HCT116 (cell line): ENCODE results near the gene NBAS. TPM values are rescaled to one million over a fixed set of nuclear protein-coding genes. Genes with fewer than 3 reads are reported as not detected.

Experiments
- ATAC-seq: fragments of 200-7000 bp; cut with Tn5 transposase; 2 replicates; pipeline ENCODE4 v1.9.1; 2020; ENCODE audit warnings: mild to moderate bottlenecking, moderate library complexity
- BruUV-seq: library from RNA; stranded (reverse); fragments of 400-500 nt; replicated peaks from 2 replicates; lab custom pipeline; 2021; lab: Mats Ljungman, UMichigan
- CTCF ChIA-PET: fragments of 300-600 bp; sonication (Branson Sonifier 250); formaldehyde crosslinking; loops from one replicate; lab custom pipeline; 2021; ENCODE audit warnings: antibody characterized with exemption; lab: Charles Lee
- POLR2A ChIA-PET: fragments of 300-600, 350-600 bp; sonication (Branson Sonifier 250); formaldehyde crosslinking; loops from one replicate; lab custom pipeline; 2021; ENCODE audit warnings: antibody characterized with exemption; lab: Charles Lee
- RAD21 ChIA-PET, 2 experiments: fragments of 300-600 bp; sonication (Branson Sonifier 250); formaldehyde crosslinking; loops; one replicate each; lab custom pipeline; 2023; ENCODE audit warnings: low total read pairs in 2 of 2; ENCODE audit not compliant: uncharacterized antibody in 2 of 2, unreplicated experiment in 2 of 2, low non-redundant PET in 1 of 2; lab: Charles Lee
- DNase-seq: peaks from one replicate; pipeline ENCODE4 v3.0.0-alpha.2; 2010; ENCODE audit warnings: low read depth, low spot score
- H2AFZ ChIP-seq: fragments of 200-600 bp; shearing (Covaris generic), sonication (generic); 2 replicates; pipeline ENCODE4 v1.6.1; 2017; ENCODE audit warnings: low read depth, mixed run types, mixed read lengths, antibody characterized with exemption, low read length; ENCODE audit not compliant: poor library complexity, severe bottlenecking
- H3K27ac ChIP-seq: 2 replicates; pipeline ENCODE4 v1.5.1; 2012; ENCODE audit warnings: low read depth, low read length
- H3K27me3 ChIP-seq: fragments of 200-600 bp; sonication (generic); 2 replicates; pipeline ENCODE4 v1.6.1; 2016; ENCODE audit warnings: mixed run types, low read length, mixed read lengths; ENCODE audit not compliant: insufficient read depth
- H3K36me3 ChIP-seq, 2 experiments: fragments of 200-500 bp in 1 of 2; fragments of 200-600 bp in 1 of 2; sonication (Bioruptor generic) in 1 of 2; sonication (generic) in 1 of 2; 2 replicates each; pipeline versions ENCODE4 v1.5.1 to v1.6.1; 2014 to 2016; ENCODE audit warnings: low read length in 2 of 2, inconsistent platforms in 1 of 2, mixed read lengths in 1 of 2, mixed run types in 1 of 2; ENCODE audit not compliant: insufficient read depth in 2 of 2, control insufficient read depth in 1 of 2
- H3K4me1 ChIP-seq, 2 experiments: fragments of 200-600 bp in 1 of 2; sonication (generic) in 1 of 2; 2 replicates each; pipeline versions ENCODE4 v1.5.1 to v1.6.1; 2012 to 2017; ENCODE audit warnings: low read length in 2 of 2, inconsistent platforms in 1 of 2, mild to moderate bottlenecking in 1 of 2, mixed read lengths in 1 of 2, mixed run types in 1 of 2, moderate library complexity in 1 of 2; ENCODE audit not compliant: insufficient read depth in 2 of 2, control insufficient read depth in 1 of 2
- H3K4me2 ChIP-seq: fragments of 200-600 bp; sonication (generic); 2 replicates; pipeline ENCODE4 v1.6.1; 2017; ENCODE audit warnings: mixed run types, low read length, mixed read lengths
- H3K4me3 ChIP-seq, 2 experiments: fragments of 200-600 bp in 1 of 2; sonication (generic) in 1 of 2; replicated peaks in 1 of 2; 2 replicates each; pipeline ENCODE4 v1.5.1; 2011 to 2016; ENCODE audit warnings: low read length in 2 of 2, control low read depth in 1 of 2, low read depth in 1 of 2, mild to moderate bottlenecking in 1 of 2, mixed read lengths in 1 of 2, mixed run types in 1 of 2
- H3K79me2 ChIP-seq: fragments of 200-600 bp; sonication (generic); 2 replicates; pipeline ENCODE4 v1.6.1; 2017; ENCODE audit warnings: mild to moderate bottlenecking, mixed run types, low read length, moderate library complexity, mixed read lengths; ENCODE audit not compliant: insufficient read depth
- H3K9ac ChIP-seq: fragments of 200-600 bp; sonication (generic); 2 replicates; pipeline ENCODE4 v1.6.1; 2016; ENCODE audit warnings: low read length, mixed read lengths
- H3K9me2 ChIP-seq: fragments of 200-600 bp; sonication (generic), shearing (Covaris generic); 2 replicates; pipeline ENCODE4 v1.6.1; 2017; ENCODE audit warnings: mixed run types, mild to moderate bottlenecking, moderate library complexity; ENCODE audit not compliant: insufficient read depth
- H3K9me3 ChIP-seq, 2 experiments: fragments of 200-500 bp in 1 of 2; fragments of 200-600 bp in 1 of 2; sonication (Bioruptor generic) in 1 of 2; sonication (generic) in 1 of 2; 2 replicates each; pipeline ENCODE4 v1.6.1; 2014 to 2017; ENCODE audit warnings: low read length in 2 of 2, mixed read lengths in 2 of 2, inconsistent platforms in 1 of 2, low read depth in 1 of 2, mild to moderate bottlenecking in 1 of 2, mixed run types in 1 of 2, moderate library complexity in 1 of 2; ENCODE audit not compliant: control insufficient read depth in 1 of 2, insufficient read depth in 1 of 2
- H4K20me1 ChIP-seq: fragments of 200-600 bp; sonication (generic), shearing (Covaris generic); 2 replicates; pipeline ENCODE4 v1.6.1; 2017; ENCODE audit warnings: mixed run types, mild to moderate bottlenecking, moderate library complexity; ENCODE audit not compliant: insufficient read depth
- CEBPB ChIP-seq: IDR thresholded peaks from 2 replicates; pipeline ENCODE4 v1.6.1; 2012; ENCODE audit warnings: low read depth
- EGR1 ChIP-seq: IDR thresholded peaks from 2 replicates; pipeline ENCODE4 v1.6.1; 2012; ENCODE audit warnings: low read depth
- ELF1 ChIP-seq: IDR thresholded peaks from 2 replicates; pipeline ENCODE4 v1.6.1; 2012; ENCODE audit warnings: low read depth, borderline replicate concordance
- EZH2 ChIP-seq: fragments of 200-600 bp; sonication (generic); IDR thresholded peaks from 2 replicates; pipeline ENCODE4 v1.6.1; 2017; ENCODE audit warnings: antibody characterized with exemption, mixed run types
- FOSL1 ChIP-seq: IDR thresholded peaks from 2 replicates; pipeline ENCODE4 v1.6.1; 2012; ENCODE audit warnings: low read depth
- JUND ChIP-seq: IDR thresholded peaks from 2 replicates; pipeline ENCODE4 v1.6.1; 2012
- POLR2A ChIP-seq: IDR thresholded peaks from 2 replicates; pipeline ENCODE4 v1.7.0; 2011; ENCODE audit warnings: borderline replicate concordance; ENCODE audit not compliant: insufficient read depth, insufficient read length; ENCODE audit errors: extremely low read depth
- POLR2AphosphoS5 ChIP-seq: IDR thresholded peaks from 2 replicates; pipeline ENCODE4 v1.6.1; 2011; ENCODE audit warnings: mild to moderate bottlenecking, low read depth, low read length, moderate library complexity
- SIN3A ChIP-seq: IDR thresholded peaks from 2 replicates; pipeline ENCODE4 v1.6.1; 2012; ENCODE audit warnings: low read depth
- SP1 ChIP-seq: IDR thresholded peaks from 2 replicates; pipeline ENCODE4 v1.6.1; 2012; ENCODE audit warnings: low read depth
- SRF ChIP-seq: IDR thresholded peaks from 2 replicates; pipeline ENCODE4 v1.6.1; 2012; ENCODE audit warnings: low read depth
- TCF7L2 ChIP-seq: IDR thresholded peaks from 2 replicates; pipeline ENCODE4 v1.7.0; 2011; ENCODE audit warnings: borderline replicate concordance, inconsistent platforms; ENCODE audit not compliant: insufficient read depth, insufficient read length; ENCODE audit errors: extremely low read depth
- YY1 ChIP-seq: IDR thresholded peaks from 2 replicates; pipeline ENCODE4 v1.6.1; 2011; ENCODE audit warnings: low read length, low read depth, moderate library complexity, mild to moderate bottlenecking; ENCODE audit not compliant: insufficient replicate concordance; ENCODE audit errors: extremely low read depth
- ZFX ChIP-seq: fragments of 450-650 bp; IDR thresholded peaks from 2 replicates; pipeline ENCODE4 v1.6.1; 2017
- ZNF274 ChIP-seq: fragments of 200-500 bp; sonication (Bioruptor generic); IDR thresholded peaks from 2 replicates; pipeline ENCODE4 v1.6.1; 2014; ENCODE audit warnings: mild to moderate bottlenecking, low read depth, low read length, inconsistent platforms
- intact Hi-C: fragments of 100-400 bp; cut with micrococcal nuclease; formaldehyde crosslinking; loops from 2 replicates; pipeline ENCODE4 v1.10.0; 2022
- total RNA-seq: library from RNA; stranded (reverse); gene quantifications from one replicate; pipeline ENCODE4 v1.2.1, GENCODE V29; 2021; ENCODE audit not compliant: unreplicated experiment
- TF ChIP-seq, protein P1 (sequence below): IDR thresholded peaks from 2 replicates; pipeline ENCODE4 v1.6.1; 2012; ENCODE audit warnings: low read depth
- TF ChIP-seq, protein P2 (sequence below): IDR thresholded peaks from 2 replicates; pipeline ENCODE4 v1.6.1; 2011; ENCODE audit warnings: mild to moderate bottlenecking, low read length, moderate library complexity; ENCODE audit not compliant: insufficient replicate concordance; ENCODE audit errors: extremely low read depth
- TF ChIP-seq, protein P3 (sequence below): IDR thresholded peaks from 2 replicates; pipeline ENCODE4 v1.6.1; 2012
- TF ChIP-seq, protein P4 (sequence below): IDR thresholded peaks from 2 replicates; pipeline ENCODE4 v1.6.1; 2012
- TF ChIP-seq, protein P5 (sequence below), 3 experiments: fragments of 200-600 bp in 1 of 3; sonication (generic) in 1 of 3; IDR thresholded peaks in 2 of 3; conservative IDR thresholded peaks in 1 of 3; 2 replicates each; pipeline ENCODE4 v1.5.1; 2012 to 2017; ENCODE audit warnings: low read depth in 2 of 3, low read length in 2 of 3, antibody characterized with exemption in 1 of 3, borderline replicate concordance in 1 of 3, control low read depth in 1 of 3, mild to moderate bottlenecking in 1 of 3, mixed read lengths in 1 of 3, mixed run types in 1 of 3, moderate library complexity in 1 of 3; ENCODE audit not compliant: insufficient read depth in 1 of 3

NBAS gene
- total RNA-seq, 1 experiment from 2014 or later: 32.8 TPM

DNA sequence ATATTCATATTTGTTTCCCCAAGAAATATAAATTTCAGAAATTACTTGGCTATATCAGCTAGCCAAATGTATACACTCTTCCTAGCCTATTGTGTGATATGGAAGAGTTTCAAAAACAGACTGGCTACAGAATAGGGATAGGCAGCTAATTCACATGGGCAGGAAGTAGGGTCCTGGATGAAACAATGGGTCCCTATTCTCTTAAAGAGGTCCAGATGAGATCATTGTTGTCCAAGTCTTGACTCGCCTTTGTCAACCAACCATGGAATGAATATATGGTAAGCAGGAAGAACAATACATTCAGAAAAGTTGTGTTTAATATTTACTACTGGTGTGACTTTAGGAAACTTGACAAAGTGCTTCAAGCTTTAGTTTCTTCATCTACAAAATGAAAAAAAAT, 319.9 kb downstream of the NBAS start:
- BruUV-seq: no TSS peak

More for the DNA sequence above, 319.9 kb downstream of the NBAS start:
- H3K27ac ChIP-seq: no peak overlapping the region
- H3K27me3 ChIP-seq: no peaks in the 10 kb centered on the region
- H3K4me2 ChIP-seq: no peak overlapping the region
- intact Hi-C loops: no loop called here
- H4K20me1 ChIP-seq: no peaks in the 10 kb centered on the region
- peaks cover 0 to 4% of the 10 kb centered on the region in 2 experiments; a peak in 2 of 4 replicates for H3K4me1 ChIP-seq
- H3K79me2 ChIP-seq: no peaks in the 10 kb centered on the region
- no peaks in the 10 kb centered on the region for H3K36me3 ChIP-seq
- H3K9me3 ChIP-seq: no peaks in the 10 kb centered on the region
- TF ChIP-seq SRF (no peak), CEBPB (no peak), YY1 (no peak), EZH2 (no peak), ELF1 (no peak), POLR2AphosphoS5 (no peak), JUND (no peak), SP1 (no peak), SIN3A (no peak), EGR1 (no peak), TCF7L2 (no peak), ZFX (no peak), ZNF274 (no peak), POLR2A (no peak), FOSL1 (no peak)
- TF ChIP-seq, protein P1, sequence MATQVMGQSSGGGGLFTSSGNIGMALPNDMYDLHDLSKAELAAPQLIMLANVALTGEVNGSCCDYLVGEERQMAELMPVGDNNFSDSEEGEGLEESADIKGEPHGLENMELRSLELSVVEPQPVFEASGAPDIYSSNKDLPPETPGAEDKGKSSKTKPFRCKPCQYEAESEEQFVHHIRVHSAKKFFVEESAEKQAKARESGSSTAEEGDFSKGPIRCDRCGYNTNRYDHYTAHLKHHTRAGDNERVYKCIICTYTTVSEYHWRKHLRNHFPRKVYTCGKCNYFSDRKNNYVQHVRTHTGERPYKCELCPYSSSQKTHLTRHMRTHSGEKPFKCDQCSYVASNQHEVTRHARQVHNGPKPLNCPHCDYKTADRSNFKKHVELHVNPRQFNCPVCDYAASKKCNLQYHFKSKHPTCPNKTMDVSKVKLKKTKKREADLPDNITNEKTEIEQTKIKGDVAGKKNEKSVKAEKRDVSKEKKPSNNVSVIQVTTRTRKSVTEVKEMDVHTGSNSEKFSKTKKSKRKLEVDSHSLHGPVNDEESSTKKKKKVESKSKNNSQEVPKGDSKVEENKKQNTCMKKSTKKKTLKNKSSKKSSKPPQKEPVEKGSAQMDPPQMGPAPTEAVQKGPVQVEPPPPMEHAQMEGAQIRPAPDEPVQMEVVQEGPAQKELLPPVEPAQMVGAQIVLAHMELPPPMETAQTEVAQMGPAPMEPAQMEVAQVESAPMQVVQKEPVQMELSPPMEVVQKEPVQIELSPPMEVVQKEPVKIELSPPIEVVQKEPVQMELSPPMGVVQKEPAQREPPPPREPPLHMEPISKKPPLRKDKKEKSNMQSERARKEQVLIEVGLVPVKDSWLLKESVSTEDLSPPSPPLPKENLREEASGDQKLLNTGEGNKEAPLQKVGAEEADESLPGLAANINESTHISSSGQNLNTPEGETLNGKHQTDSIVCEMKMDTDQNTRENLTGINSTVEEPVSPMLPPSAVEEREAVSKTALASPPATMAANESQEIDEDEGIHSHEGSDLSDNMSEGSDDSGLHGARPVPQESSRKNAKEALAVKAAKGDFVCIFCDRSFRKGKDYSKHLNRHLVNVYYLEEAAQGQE: no peak
- TF ChIP-seq, protein P2, sequence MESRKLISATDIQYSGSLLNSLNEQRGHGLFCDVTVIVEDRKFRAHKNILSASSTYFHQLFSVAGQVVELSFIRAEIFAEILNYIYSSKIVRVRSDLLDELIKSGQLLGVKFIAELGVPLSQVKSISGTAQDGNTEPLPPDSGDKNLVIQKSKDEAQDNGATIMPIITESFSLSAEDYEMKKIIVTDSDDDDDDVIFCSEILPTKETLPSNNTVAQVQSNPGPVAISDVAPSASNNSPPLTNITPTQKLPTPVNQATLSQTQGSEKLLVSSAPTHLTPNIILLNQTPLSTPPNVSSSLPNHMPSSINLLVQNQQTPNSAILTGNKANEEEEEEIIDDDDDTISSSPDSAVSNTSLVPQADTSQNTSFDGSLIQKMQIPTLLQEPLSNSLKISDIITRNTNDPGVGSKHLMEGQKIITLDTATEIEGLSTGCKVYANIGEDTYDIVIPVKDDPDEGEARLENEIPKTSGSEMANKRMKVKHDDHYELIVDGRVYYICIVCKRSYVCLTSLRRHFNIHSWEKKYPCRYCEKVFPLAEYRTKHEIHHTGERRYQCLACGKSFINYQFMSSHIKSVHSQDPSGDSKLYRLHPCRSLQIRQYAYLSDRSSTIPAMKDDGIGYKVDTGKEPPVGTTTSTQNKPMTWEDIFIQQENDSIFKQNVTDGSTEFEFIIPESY: no peak
- TF ChIP-seq, protein P3, sequence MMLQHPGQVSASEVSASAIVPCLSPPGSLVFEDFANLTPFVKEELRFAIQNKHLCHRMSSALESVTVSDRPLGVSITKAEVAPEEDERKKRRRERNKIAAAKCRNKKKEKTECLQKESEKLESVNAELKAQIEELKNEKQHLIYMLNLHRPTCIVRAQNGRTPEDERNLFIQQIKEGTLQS: no peak
- TF ChIP-seq, protein P4, sequence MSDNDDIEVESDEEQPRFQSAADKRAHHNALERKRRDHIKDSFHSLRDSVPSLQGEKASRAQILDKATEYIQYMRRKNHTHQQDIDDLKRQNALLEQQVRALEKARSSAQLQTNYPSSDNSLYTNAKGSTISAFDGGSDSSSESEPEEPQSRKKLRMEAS: no peak
- TF ChIP-seq, protein P5, sequence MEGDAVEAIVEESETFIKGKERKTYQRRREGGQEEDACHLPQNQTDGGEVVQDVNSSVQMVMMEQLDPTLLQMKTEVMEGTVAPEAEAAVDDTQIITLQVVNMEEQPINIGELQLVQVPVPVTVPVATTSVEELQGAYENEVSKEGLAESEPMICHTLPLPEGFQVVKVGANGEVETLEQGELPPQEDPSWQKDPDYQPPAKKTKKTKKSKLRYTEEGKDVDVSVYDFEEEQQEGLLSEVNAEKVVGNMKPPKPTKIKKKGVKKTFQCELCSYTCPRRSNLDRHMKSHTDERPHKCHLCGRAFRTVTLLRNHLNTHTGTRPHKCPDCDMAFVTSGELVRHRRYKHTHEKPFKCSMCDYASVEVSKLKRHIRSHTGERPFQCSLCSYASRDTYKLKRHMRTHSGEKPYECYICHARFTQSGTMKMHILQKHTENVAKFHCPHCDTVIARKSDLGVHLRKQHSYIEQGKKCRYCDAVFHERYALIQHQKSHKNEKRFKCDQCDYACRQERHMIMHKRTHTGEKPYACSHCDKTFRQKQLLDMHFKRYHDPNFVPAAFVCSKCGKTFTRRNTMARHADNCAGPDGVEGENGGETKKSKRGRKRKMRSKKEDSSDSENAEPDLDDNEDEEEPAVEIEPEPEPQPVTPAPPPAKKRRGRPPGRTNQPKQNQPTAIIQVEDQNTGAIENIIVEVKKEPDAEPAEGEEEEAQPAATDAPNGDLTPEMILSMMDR (IDR thresholded peaks at IDR 0.05 in 2 of 3, conservative IDR thresholded peaks at IDR 0.05 in 1 of 3; ENCODE audit: borderline replicate concordance in 1 of 3, insufficient read depth in 1 of 3, low read depth in 2 of 3, low read length in 2 of 3): no peak
- TF ChIP-seq, all 23 proteins: peak for 0
- Histone ChIP-seq H3K4me3 (no peak overlapping the region), H3K9ac (no peak overlapping the region), H3K9me2 (no peaks in the 10 kb centered on the region), H2AFZ (no peak overlapping the region)
- DNase-seq: no peak
- ChIA-PET RAD21 (no interaction called here), POLR2A (no interaction called here), CTCF (no interaction called here)
- no peak for ATAC-seq
